HG03097 (cell line): ENCODE results near the gene PIAS1.
"Not testable (repeated sequence)": the region's sequence is repeated elsewhere in the genome, so short reads cannot be mapped to it uniquely, and the experiment has no call there.

Source experiments
- ATAC-seq: cut with Tn5 transposase; IDR thresholded peaks from one replicate; pipeline ENCODE4 v1.9.1; 2021; ENCODE audit not compliant: unreplicated experiment, low FRiP score

PIAS1 gene

GRCh38 chr15:68113273-68113672 is 59.2 kb downstream of the PIAS1 start:
- no peak for ATAC-seq

GRCh38 chr15:68113751-68114150 is 59.6 kb downstream of the PIAS1 start:
- no peak for ATAC-seq

- ATAC-seq = no peak
These were observed 60.2 kb downstream of the PIAS1 start for GRCh38 chr15:68114356-68114755.

- ATAC-seq = no peak
These were observed 60.7 kb downstream of the PIAS1 start for GRCh38 chr15:68114840-68115239.

GRCh38 chr15:68124700-68125099 is 70.6 kb downstream of the PIAS1 start:
- ATAC-seq = no peak

GRCh38 chr15:68126396-68126795 is 72.3 kb downstream of the PIAS1 start:
- ATAC-seq = no peak

GRCh38 chr15:68129072-68129471 is 75.0 kb downstream of the PIAS1 start:
- no peak for ATAC-seq

GRCh38 chr15:68130851-68131250 is 76.7 kb downstream of the PIAS1 start:
- ATAC-seq = no peak

- no peak for ATAC-seq
These were observed 83.0 kb downstream of the PIAS1 start for GRCh38 chr15:68137096-68137495.

- no peak for ATAC-seq
These were observed 89.0 kb downstream of the PIAS1 start for GRCh38 chr15:68143129-68143528.

- no peak for ATAC-seq
These were observed 89.7 kb downstream of the PIAS1 start for GRCh38 chr15:68143785-68144184.

GRCh38 chr15:68145706-68146105 is 91.6 kb downstream of the PIAS1 start:
- no peak for ATAC-seq

- ATAC-seq = no peak
These were observed 93.9 kb downstream of the PIAS1 start for GRCh38 chr15:68148039-68148438.

- ATAC-seq = no peak
These were observed 94.9 kb downstream of the PIAS1 start for GRCh38 chr15:68149059-68149458.

GRCh38 chr15:68150187-68150586 is 96.1 kb downstream of the PIAS1 start:
- no peak for ATAC-seq

GRCh38 chr15:68151277-68151676 is 97.2 kb downstream of the PIAS1 start:
- ATAC-seq = no peak

GRCh38 chr15:68152342-68152741 is 98.2 kb downstream of the PIAS1 start:
- ATAC-seq = no peak

GRCh38 chr15:68154923-68155559 is 100.9 kb downstream of the PIAS1 start:
- no peak for ATAC-seq

- ATAC-seq = no peak
These were observed 103.0 kb downstream of the PIAS1 start for GRCh38 chr15:68157074-68157473.

GRCh38 chr15:68158046-68158628 is 104.0 kb downstream of the PIAS1 start:
- ATAC-seq = no peak

- ATAC-seq = no peak
These were observed 109.1 kb downstream of the PIAS1 start for GRCh38 chr15:68163191-68163590.

GRCh38 chr15:68166847-68167246 is 112.7 kb downstream of the PIAS1 start:
- no peak for ATAC-seq

GRCh38 chr15:68172037-68172436 is 117.9 kb downstream of the PIAS1 start:
- not testable (repeated sequence) for ATAC-seq
